Erythroblast (primary cell): ENCODE results near the gene NTN1.

Source experiments
- GATA1 ChIP-seq: IDR thresholded peaks from 2 replicates; pipeline ENCODE4 v1.6.1; 2011; ENCODE audit warnings: low read depth, mild to moderate bottlenecking, control low read depth, low read length, moderate library complexity
- POLR2A ChIP-seq: IDR thresholded peaks from 2 replicates; pipeline ENCODE4 v1.6.1; 2011; ENCODE audit warnings: mild to moderate bottlenecking, low read length

- TF ChIP-seq POLR2A (no peak), GATA1 (no peak)
Observed at GRCh38 chr17:9175700-9176467, 154.6 kb downstream of the NTN1 start.
